ENCODE results near the gene GULP1. TPM values are rescaled to one million over a fixed set of nuclear protein-coding genes. Genes with fewer than 3 reads are reported as not detected.

Gene GULP1
- total and polyA plus RNA-seq, 2 of the 4 experiments (the other 2 are of a cell fraction), result 24.4 to 40.1 TPM

GRCh38 chr2:188293601-188294351, 2.1 kb downstream of the GULP1 start (continued):
- no peak for TF ChIP-seq ELK1 (IDR thresholded peaks at IDR 0.05; ENCODE audit: borderline replicate concordance, low read depth, low read length)
- no peak for TF ChIP-seq CHD1 (IDR thresholded peaks at IDR 0.05; ENCODE audit: low read depth, low read length)
